HG02973 (cell line): ENCODE results near the gene EYS.
"Not testable (repeated sequence)": the region's sequence is repeated elsewhere in the genome, so short reads cannot be mapped to it uniquely, and the experiment has no call there.

Experiments used
- ATAC-seq: cut with Tn5 transposase; IDR thresholded peaks from one replicate; pipeline ENCODE4 v1.9.1; 2021; ENCODE audit warnings: moderate library complexity; ENCODE audit not compliant: unreplicated experiment

EYS gene

DNA sequence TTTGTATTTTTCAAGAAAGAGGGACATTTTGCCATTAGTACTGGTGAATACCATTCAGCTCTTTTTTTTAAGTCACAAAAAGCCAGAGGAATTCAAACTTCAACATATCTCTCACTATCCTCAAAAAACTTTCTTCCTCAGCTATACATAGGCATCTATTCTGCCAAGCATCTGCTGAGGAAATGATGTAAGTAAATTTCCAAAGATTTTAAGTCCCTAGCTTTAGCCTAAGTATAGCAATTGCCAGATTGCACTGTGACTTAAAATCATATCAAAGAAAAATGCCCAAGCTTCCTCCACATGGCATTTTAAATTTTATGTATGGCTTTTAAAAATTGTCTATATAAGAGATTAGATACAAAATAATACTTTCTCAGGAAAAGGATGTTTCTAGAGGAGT lies 237.4 kb downstream of the EYS start:
- no peak for ATAC-seq

DNA sequence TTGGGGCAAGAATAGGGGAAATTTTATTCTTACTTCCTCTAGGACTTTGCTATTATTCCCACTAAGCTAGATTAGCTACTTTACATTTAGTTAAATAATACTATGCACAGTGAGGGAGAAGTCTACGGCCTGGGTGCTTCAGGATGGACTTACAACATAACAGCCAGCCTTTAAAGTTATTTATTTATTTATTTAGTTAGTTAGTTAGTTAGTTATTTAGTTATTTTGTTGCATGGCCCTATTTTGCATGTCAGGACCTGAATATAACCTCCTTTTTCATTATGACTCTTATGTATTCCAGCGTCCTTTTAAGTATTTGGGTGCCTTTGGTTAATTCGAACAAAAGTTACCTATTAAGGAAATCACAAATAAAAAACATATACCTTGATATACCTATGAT lies 238.7 kb downstream of the EYS start:
- ATAC-seq, result no peak

DNA sequence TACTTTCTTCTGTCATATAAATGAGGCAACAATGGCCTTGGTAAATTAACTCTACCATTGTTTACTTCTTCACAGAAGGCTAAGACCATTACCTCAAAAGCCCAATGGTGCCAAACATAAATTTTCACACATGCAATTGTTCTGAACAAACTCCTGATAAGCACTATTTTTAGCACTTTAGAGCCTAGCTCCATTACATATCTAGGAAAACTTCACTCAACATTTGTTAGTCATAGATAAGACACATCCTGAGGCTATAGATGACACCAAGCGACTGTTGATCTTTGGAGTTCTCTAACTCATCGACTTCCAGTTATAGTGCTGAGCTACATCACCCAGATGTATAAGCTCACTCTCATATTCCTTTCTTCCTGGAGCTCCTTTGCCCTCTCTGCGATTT lies 245.9 kb downstream of the EYS start:
- no peak for ATAC-seq

DNA sequence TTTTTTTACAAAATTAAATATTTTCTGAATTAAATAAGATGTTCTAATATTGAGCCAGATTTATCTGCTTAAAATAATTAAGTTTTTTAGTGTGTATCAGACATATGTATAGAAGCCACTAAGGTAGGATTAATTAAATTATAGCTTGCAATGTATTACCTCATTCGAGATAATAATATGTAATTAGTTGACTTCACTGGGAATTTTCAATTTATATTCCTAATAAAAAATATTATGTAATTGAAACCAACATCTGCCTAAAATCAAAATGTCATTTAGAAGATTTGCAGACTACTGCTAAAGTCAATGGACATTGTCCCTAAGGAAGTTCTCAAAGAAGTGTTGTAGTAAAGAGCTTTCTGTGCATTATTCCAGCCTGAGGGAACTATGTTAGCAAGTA lies 254.7 kb downstream of the EYS start:
- ATAC-seq, result no peak

DNA sequence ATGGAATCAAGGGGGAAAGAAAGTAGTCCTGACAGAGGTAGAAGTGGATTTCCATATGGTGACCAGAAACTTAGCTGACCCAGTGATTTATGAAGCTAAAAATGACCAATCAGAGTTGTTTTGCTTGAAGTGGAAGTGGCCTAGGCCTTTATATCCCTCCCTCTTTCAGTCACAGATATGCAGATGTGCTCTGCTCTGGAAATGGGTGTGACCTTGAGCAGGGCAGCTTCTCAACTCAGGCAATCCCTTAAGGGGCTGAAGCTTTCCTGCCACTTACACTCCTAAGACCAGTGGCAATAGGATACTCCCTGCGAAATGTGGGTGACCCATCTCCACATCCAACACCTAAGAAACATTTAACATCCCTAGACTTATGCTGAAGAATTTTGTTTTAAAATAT lies 256.6 kb downstream of the EYS start:
- no peak for ATAC-seq

DNA sequence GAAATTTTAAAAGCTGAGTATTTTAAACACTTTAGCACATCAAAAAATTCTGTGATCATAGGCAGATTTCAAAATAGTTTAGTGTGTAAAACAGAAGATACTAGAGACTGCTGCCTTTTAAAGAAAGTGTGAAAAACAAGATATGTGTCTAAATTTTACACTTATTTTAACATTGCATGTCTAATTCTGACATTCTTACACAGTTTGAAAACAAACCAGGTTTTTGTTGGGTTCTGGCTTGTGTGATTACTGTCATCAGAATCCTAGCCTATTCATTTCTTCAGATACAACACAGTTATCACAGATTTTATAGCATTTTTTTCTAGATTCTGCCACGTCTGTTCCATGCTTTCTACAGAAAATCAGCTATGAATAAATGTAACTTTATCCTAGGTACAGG lies 257.1 kb downstream of the EYS start:
- no peak for ATAC-seq

DNA sequence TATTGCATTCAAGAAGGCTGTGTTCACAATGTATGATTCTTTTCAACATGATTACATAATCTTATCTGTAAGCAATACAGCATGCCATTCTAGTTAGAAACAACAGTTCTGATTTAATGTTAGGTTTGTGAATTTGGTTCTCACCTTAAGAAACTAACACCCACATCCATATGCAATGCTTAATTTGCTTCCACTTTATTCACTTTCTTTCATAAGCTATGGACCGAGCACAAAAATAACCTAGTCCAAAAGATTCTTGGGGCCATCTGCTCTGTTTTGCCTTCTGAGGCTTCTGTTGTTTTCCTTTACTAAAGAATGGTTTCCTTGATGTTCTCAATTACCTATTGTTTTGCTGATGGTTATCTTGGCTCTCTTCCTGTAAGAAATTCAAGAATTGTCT lies 258.2 kb downstream of the EYS start:
- ATAC-seq, result no peak

DNA sequence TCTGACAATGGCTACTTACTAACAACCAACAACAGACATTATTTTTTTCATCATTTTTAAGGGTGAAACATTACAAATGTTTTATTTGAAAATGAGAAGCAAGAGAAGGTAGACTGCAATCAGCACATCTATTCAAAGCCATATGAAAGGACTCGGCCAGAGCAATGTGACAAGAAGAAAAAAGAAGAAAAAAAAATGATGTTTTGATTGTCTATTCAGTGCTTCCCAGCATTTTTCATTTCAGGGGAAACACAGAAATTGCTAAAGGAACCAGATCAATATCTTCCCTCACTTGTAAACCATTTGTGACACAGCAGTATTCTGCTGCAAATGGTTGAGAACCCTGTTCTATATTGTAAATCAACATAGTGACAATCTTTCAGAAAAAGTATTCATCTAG lies 270.7 kb downstream of the EYS start:
- no peak for ATAC-seq

DNA sequence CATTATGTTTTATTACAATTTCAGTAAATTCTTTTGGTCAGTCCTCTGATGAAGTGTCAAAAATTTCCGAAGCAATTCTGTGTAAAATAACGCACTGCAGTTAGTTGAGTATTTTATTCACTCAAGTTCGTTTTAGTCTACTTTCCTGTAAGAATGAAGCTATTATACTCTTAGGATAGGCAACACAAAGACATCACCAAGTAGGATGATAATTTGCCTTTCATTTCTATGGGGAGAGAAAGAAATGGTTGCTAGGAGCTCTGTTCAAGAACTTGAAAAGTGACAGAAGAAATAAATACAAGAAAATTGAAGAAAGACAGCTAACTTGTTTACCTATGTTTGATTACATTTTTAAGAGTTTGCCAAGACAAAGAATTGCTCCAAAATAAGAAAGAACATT lies 290.4 kb downstream of the EYS start:
- no peak for ATAC-seq

DNA sequence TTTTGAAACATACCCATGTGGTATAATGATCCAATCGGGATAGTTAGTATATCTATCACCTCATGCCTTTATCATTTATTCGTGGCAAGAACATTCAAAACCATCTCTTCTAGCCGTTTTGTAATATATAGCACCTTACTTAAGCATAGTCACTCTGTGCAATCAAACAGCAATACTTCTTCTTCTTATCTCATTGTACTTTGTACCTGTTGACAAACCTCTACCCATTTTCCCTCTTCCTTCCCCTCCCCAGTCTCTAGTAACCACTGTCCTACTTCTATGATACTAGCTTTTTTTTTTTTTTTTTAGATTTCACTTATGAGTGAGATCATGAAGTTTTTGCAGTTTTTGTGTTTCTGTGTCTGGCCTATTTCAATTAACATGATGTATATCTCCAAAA lies 296.7 kb downstream of the EYS start:
- no peak for ATAC-seq

DNA sequence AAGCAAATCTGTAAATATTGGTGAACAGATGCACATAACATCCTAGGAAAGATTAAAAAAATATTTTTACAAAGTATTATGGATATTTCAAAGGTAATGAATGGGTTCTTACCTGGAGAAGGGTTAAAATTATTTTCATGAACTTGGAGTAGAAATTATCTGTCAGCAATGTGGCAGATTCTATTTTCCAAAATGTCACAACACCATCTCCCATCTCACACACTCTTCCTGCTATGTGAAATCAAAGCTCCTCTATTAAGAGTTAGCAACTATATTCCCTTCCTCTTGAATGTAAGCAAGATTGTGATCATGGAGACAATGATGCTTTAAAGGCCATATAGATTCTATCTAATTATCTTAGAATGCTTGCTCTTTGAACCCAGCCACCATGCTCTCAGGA lies 304.5 kb downstream of the EYS start:
- ATAC-seq, result no peak

DNA sequence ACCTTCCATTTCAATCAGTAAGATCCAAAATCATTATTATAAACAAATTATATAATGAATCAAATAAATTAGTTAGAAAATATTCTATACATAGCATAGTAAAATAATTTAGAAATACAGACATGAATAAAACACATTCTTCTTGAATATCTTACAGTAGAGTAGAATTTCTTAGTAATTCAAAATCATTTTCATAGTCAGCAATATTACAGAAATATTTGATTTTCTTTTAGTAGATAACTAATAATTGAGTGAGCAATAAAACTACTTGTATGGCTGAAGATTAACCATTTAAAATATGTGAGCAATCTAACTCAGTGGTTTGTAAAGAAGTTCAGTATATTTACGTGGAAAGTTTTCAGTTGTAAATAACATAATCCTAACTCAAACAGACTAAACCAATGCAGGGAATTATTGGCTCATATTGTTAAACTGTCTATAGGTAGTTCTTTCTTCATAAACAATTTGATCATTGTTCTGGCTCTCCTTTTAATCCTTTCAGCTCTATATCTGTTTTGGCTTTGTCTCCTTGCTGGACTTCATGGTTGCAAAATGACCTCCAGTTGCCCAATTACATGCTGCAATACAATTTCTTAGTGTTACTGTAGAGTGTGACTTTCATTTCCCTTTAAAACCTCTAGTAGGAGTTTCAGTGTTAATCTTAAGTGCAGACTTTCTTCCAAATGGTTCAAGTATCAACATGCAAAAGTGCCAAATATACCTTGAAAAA lies 307.5 kb downstream of the EYS start:
- no peak for ATAC-seq

DNA sequence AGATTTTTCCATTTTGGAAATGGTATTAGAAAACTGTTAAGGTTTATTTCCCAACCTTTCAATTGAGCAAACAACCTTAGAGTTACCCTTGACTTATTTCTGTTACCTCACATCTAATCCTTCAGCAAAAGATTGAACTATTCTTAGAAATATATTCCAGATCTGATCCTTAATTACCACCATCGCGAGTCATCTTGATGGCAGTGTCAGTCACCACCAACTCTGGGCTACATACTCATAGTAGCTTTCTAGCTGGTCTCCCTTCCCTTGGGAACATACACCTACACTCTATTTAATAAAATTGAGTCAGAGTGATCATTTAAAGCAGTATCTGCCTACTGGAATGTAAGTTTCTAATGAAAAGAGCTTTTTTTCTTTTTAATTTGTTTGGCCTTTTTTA lies 308.2 kb downstream of the EYS start:
- no peak for ATAC-seq

DNA sequence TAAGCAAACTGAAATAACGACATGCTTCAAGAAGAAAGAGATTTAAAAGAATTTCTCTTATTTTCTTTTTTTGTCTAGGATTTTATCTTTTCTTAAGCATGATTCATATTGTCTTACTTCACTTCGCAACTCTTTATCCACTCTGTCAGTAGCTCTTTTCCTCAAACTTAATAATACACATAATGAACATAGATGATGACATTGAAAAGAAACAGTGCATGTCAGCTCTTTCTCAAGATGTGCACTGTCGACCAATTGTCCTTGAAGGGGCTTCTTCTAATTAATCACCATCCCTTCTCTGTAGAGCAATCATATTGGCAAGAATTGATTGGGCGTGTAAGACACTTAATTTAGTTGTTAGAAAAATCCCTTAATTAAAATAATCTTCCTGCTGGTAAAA lies 356.5 kb downstream of the EYS start:
- no peak for ATAC-seq

DNA sequence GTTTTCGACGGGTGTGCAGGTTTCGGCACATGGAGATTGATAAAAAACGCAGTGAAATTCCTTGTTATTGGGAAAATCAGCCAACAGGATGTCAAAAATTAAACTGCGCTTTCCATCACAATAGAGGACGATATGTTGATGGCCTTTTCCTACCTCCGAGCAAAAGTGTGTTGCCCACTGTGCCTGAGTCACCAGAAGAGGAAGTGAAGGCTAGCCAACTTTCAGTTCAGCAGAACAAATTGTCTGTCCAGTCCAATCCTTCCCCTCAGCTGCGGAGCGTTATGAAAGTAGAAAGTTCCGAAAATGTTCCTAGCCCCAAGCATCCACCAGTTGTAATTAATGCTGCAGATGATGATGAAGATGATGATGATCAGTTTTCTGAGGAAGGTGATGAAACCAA lies 404.4 kb downstream of the EYS start:
- ATAC-seq, result not testable (repeated sequence)

DNA sequence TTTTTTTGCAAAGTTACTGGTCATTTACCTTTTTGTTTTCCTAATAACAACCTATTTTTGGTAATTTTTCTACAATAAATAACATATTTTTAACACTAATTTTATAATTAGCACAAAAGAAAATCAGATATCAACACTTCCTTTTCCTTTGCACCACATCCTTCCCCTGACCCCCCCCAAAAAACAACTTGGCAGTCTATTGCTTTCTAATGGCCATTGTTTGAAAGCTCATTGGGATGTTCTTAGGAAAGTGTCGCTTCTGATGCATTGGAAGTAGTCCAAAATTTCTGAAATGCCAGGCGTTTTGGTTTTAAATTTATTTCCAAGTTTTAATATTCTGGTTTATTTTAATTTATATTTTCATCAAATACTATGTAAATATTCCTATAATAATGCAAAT lies 407.8 kb downstream of the EYS start:
- ATAC-seq, result no peak

DNA sequence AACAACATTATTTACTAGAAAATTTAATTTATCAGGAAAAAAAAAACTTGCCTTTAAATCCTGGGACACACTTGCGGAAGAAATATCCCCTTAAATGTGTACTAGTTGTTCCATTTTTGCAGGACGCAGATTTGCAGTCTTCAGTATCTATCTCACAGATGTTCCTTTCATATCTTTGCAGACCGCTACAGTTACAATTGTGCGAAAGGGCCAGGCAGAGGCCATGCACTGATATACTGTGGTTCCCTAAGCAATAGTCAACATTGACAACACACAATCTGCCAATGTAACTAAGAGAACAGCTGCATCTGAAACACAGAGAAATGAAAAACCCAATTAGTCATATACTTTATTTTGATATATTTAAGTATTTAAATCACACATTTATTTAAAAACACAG lies 411.2 kb downstream of the EYS start:
- no peak for ATAC-seq

DNA sequence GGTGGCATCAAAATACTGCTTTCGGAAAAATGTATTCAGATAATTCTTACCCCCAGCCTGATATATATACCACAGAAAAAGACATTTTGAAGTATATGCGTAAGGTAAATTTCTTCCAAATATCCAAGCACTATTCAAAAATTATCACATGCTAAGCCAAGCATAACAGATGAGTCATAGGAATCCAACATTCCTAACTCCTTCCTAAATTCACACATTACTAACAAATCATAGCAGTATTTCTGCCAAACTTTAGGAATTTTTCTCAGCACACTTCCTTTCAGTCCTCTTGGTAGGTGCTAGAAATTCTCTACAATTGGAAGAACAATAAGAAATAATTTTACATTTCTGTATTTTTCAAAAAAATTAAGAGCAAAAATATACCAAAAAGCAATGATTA lies 417.5 kb downstream of the EYS start:
- no peak for ATAC-seq

DNA sequence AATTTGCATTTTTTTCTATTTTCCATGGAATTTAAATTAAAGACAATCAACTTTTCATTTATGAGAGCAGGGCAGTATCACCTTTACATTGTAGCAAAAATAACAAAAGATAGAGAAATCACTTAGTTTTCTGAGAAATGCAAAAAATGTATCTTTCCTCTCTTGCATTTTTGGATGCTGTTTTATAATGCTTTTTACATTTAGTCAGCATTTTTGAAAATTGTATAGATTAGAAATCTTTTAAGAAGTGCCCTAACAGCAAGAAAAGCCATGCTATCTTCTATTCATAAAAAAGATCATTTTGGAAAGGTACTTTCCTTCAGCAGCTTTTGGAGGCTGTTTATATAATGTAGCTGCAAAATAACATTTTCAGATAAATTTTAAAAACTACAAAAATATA lies 421.8 kb downstream of the EYS start:
- ATAC-seq, result no peak

DNA sequence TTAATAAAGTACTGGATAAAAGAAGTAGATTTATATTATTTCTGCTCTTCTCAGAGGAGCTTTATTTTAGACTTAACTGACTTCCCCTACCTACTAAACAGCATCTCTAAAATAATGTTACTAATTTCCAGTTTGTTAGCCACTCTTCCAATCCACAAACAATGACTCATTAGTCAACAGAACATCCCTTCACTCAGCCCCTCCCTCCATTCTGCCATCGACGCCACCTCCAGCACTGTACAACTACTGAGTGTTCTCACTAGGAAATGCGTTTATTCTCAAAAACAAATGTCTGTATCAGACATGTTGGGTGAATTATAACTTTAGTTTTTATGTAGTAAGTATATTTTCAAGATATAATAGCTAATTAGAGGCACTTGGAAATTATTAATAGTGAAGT lies 427.0 kb downstream of the EYS start:
- no peak for ATAC-seq

DNA sequence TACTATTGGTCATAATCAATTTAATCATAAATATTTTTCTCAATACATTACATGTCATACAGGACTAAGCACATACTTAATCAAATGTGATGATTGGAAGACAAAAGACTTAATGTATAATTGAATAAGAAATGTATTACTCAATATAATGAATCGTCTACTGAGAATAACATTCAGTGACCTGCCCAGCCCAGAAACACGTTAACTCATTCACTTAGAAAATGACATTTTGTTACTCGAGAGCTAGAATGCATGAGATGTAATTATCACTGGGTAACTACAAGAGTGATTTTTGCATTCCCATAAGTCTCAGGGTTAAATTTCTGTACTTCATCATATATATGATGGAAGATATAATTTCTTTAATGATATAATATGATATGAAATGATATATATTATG lies 444.8 kb downstream of the EYS start:
- ATAC-seq, result no peak

DNA sequence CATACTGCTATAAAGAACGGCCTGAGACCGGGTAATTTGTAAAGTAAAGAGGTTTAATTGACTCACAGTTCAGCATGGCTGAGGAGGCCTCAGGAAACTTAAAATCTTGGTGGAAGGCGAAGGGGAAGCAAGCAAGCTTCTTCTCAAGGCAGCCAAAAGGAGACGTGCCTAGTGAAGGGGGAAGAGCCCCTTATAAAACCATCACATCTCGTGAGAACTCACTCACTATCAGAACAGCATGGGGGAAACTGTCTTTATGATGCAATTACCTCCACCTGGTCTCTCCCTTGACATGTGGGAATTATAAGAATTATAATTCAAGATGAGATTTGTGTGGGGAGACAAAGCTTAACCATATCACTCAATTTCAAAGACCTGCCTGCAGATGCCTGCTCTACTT lies 447.0 kb downstream of the EYS start:
- ATAC-seq, result no peak

DNA sequence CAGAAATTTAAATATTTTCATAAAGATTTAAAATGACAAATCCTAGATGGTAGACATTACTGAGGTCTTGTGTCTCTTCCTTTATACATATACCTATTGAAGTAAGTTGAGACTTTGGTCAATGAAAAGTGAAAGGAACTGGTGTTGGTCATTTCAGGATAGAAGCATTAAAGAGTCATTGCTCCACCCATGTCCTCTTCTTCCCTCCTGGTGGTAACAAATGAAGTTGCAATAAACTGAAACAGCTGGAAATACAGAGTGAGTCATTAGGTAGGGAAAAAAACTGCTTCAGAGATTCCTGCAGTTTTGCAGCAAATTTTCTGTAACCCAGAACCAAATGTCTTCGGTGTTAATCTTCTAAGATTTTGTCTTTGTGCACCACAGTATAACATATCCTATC lies 448.0 kb downstream of the EYS start:
- ATAC-seq, result no peak

DNA sequence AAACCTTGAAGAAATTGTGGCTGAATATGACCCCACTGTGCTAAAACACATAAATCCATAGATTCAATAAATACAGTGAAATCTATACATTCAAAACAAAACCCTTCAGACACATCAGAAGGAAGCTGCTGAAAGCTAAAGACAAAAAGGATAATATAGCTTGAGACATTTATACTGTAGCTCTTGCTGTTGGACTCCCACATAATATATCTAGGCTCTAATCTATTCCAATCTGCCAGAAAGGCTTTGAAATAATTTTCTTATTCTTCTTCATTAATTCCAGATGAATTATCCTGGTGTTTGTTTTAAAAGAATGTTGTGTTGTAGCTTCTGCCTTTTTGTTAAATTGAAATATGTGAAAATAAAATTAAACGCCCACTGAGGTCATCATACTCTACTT lies 454.0 kb downstream of the EYS start:
- no peak for ATAC-seq
